Karpas-422 (cell line): Measurements from ENCODE around the gene ST6GAL1. TPM values are rescaled to one million over a fixed set of nuclear protein-coding genes. Genes with fewer than 3 reads are reported as not detected.

ENCODE experiments used
- DNase-seq: peaks from one replicate; pipeline ENCODE4 v3.0.0-alpha.2; 2015
- H2AFZ ChIP-seq: fragments of 200-600 bp; sonication (generic); 2 replicates; pipeline ENCODE4 v1.6.1; 2014; ENCODE audit warnings: antibody characterized with exemption, low read length, mixed read lengths
- H3K27ac ChIP-seq: fragments of 200-600 bp; sonication (generic); 2 replicates; pipeline ENCODE4 v1.5.1; 2014; ENCODE audit warnings: mild to moderate bottlenecking, low read length, moderate library complexity
- H3K27me3 ChIP-seq: fragments of 200-600 bp; sonication (generic); 2 replicates; pipeline ENCODE4 v1.6.1; 2014; ENCODE audit warnings: low read length, mixed read lengths
- H3K36me3 ChIP-seq: fragments of 200-600 bp; sonication (generic); 2 replicates; pipeline ENCODE4 v1.6.1; 2014; ENCODE audit warnings: low read length, mixed read lengths; ENCODE audit not compliant: insufficient read depth
- H3K4me1 ChIP-seq: fragments of 200-600 bp; sonication (generic); 2 replicates; pipeline ENCODE4 v1.6.1; 2014; ENCODE audit warnings: mild to moderate bottlenecking, low read length, mixed read lengths
- H3K4me2 ChIP-seq: fragments of 200-600 bp; sonication (generic); 2 replicates; pipeline ENCODE4 v1.6.1; 2014; ENCODE audit warnings: low read length, low read depth, mild to moderate bottlenecking; ENCODE audit not compliant: poor library complexity, severe bottlenecking
- H3K4me3 ChIP-seq: fragments of 200-600 bp; sonication (generic); 2 replicates; pipeline ENCODE4 v1.5.1; 2014; ENCODE audit warnings: mild to moderate bottlenecking, antibody characterized with exemption, low read length, mixed read lengths
- H3K79me2 ChIP-seq: fragments of 200-600 bp; sonication (generic); 2 replicates; pipeline ENCODE4 v1.6.1; 2014; ENCODE audit warnings: mild to moderate bottlenecking, low read length, mixed read lengths
- H3K9ac ChIP-seq: fragments of 200-600 bp; sonication (generic); 2 replicates; pipeline ENCODE4 v1.6.0; 2014; ENCODE audit warnings: low read length
- H3K9me2 ChIP-seq: fragments of 200-600 bp; sonication (generic), shearing (Covaris generic); replicated peaks from 2 replicates; pipeline ENCODE4 v1.6.0; 2014; ENCODE audit warnings: mild to moderate bottlenecking, low read length, moderate library complexity; ENCODE audit not compliant: insufficient read depth
- H3K9me3 ChIP-seq: fragments of 300-700, 200-600 bp; sonication (generic); 2 replicates; pipeline ENCODE4 v1.6.1; 2014; ENCODE audit warnings: low read length, mixed read lengths
- H4K20me1 ChIP-seq: fragments of 200-600 bp; sonication (generic); 2 replicates; pipeline ENCODE4 v1.6.1; 2014; ENCODE audit warnings: mild to moderate bottlenecking, antibody characterized with exemption, low read length, low read depth; ENCODE audit not compliant: insufficient read depth
- total RNA-seq: library from RNA; depleted of rRNA; stranded (reverse); fragments of >200 nt; shearing (Covaris generic); gene quantifications from 2 replicates; pipeline ENCODE4 v1.2.3, GENCODE V29; 2014; ENCODE audit warnings: low replicate concordance

The ST6GAL1 gene
- total RNA-seq, 1 experiment from 2014 or later = 416 TPM

DNA sequence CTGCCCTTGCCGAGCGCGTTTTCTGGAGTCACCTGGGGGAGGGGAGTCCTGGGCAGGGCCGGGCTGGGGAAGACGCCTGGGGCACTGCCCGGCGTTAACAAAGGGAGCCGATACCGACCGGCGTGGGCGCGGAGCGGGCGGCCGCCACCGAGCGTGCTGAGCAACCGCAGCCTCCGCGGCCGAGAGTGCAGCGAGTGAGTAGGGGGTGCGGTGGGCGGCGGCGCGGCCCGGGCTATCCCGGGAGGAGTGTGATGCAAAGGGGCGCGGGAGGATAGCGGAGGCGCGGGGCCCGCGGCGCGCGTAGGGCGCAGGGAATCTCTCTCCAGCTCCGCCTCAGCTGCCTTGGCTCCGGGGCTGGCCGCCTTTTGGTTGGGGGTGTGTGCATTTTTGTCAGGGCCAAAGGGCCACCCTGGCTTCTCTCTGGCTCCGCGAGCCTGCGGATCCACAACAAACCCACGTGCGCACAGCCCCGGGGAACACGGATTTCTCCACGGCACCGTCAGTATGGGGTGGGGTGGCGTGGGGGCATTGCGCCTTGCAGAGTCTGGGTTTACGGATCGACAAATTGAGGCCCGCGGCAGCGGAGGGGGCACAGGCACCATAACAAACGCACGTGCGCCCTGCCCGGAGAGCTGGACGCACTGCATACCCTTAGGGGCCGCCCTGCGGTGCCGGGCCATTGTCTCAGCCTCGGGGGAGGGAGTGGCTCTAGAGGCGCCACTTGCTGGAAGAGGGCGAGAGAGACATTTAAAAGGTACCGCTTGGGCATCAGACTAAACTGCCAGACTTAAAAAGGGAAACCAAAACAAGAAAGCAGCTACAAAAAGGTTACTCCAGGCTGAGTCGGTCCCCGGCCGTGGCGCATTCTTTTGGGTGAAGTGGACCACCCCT lies 560 bp downstream of the ST6GAL1 start:
- H4K20me1 ChIP-seq = peaks cover 32% of the 10 kb centered on the region
- peaks cover 38% of the 10 kb centered on the region for H3K4me1 ChIP-seq
- H3K4me3 ChIP-seq = peak overlapping the region; percentile 76
- peak overlapping the region; percentile 79; the same call in 1 of the 2 replicates for H2AFZ ChIP-seq
- H3K4me2 ChIP-seq = peak overlapping the region; percentile 83
- H3K9me2 ChIP-seq = no peaks in the 10 kb centered on the region
- DNase-seq = peak; percentile 91
- peak overlapping the region; percentile 81 for H3K27ac ChIP-seq
- peaks cover 22% of the 10 kb centered on the region for H3K36me3 ChIP-seq
- peaks cover 53% of the 10 kb centered on the region for H3K79me2 ChIP-seq
- H3K9ac ChIP-seq = peak overlapping the region; percentile 95
- no peaks in the 10 kb centered on the region for H3K9me3 ChIP-seq
- no peaks in the 10 kb centered on the region for H3K27me3 ChIP-seq

GRCh38 chr3:186931532-186932280 lies 1.4 kb downstream of the ST6GAL1 start:
- peaks cover 38% of the 10 kb centered on the region for H3K4me1 ChIP-seq
- DNase-seq = peak; percentile 85
- H3K36me3 ChIP-seq = peaks cover 25% of the 10 kb centered on the region
- peak overlapping the region; percentile 76 for H3K4me3 ChIP-seq
- H3K79me2 ChIP-seq = peaks cover 62% of the 10 kb centered on the region
- H3K9me2 ChIP-seq = no peaks in the 10 kb centered on the region
- peak overlapping the region; percentile 95 for H3K9ac ChIP-seq
- H4K20me1 ChIP-seq = peaks cover 34% of the 10 kb centered on the region
- no peaks in the 10 kb centered on the region for H3K27me3 ChIP-seq
- H2AFZ ChIP-seq = no peak overlapping the region
- peak overlapping the region; percentile 83 for H3K4me2 ChIP-seq
- H3K27ac ChIP-seq = peak overlapping the region; percentile 81
- no peaks in the 10 kb centered on the region for H3K9me3 ChIP-seq

GRCh38 chr3:186932281-186933181 lies 2.2 kb downstream of the ST6GAL1 start:
- H3K4me1 ChIP-seq = peaks cover 44% of the 10 kb centered on the region
- no peaks in the 10 kb centered on the region for H3K9me2 ChIP-seq
- H3K27ac ChIP-seq = peak overlapping the region; percentile 81
- H2AFZ ChIP-seq = no peak overlapping the region
- peak overlapping the region; percentile 76 for H3K4me3 ChIP-seq
- peaks cover 34% of the 10 kb centered on the region for H4K20me1 ChIP-seq
- H3K27me3 ChIP-seq = no peaks in the 10 kb centered on the region
- no peaks in the 10 kb centered on the region for H3K9me3 ChIP-seq
- peak; percentile 59 for DNase-seq
- H3K4me2 ChIP-seq = peak overlapping the region; percentile 83
- H3K79me2 ChIP-seq = peaks cover 70% of the 10 kb centered on the region
- H3K36me3 ChIP-seq = peaks cover 30% of the 10 kb centered on the region
- H3K9ac ChIP-seq = peak overlapping the region; percentile 95

GRCh38 chr3:186933816-186934215 lies 3.5 kb downstream of the ST6GAL1 start:
- Histone ChIP-seq H3K4me2 (peak overlapping the region; percentile 83), H3K36me3 (peaks cover 37% of the 10 kb centered on the region)

DNA sequence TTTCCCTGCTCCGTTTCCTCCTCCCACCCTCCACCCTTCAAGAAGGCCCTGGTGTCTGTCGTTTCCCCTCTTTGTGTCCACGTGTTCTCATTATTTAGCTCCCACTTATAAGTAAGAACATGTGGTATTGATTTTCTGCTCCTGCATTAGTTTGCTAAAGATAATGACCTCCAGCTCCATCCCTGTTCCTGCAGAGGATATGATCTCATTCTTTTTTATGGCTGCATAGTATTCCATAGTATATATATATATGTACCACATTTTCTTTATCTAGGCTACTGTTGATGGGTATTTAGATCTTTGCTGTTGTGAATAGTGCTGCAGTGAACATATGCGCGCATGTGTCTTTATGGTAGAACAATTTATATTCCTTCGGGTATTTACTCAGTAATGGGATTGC lies 4.8 kb downstream of the ST6GAL1 start:
- Histone ChIP-seq H3K9ac (no peak overlapping the region), H2AFZ (no peak overlapping the region), H3K4me3 (no peak overlapping the region), H3K9me3 (no peaks in the 10 kb centered on the region), H3K4me2 (no peak overlapping the region), H3K27me3 (no peaks in the 10 kb centered on the region), H3K36me3 (peaks cover 37% of the 10 kb centered on the region), H3K4me1 (peaks cover 59% of the 10 kb centered on the region), H4K20me1 (peaks cover 39% of the 10 kb centered on the region), H3K9me2 (no peaks in the 10 kb centered on the region), H3K27ac (no peak overlapping the region), H3K79me2 (peaks cover 96% of the 10 kb centered on the region)
- DNase-seq = no peak

More at GRCh38 chr3:186933816-186934215, 3.5 kb downstream of the ST6GAL1 start:
- Histone ChIP-seq H3K79me2 (peaks cover 83% of the 10 kb centered on the region), H3K4me1 (peaks cover 53% of the 10 kb centered on the region), H3K9me2 (no peaks in the 10 kb centered on the region), H3K27ac (peak overlapping the region; percentile 81), H3K27me3 (no peaks in the 10 kb centered on the region), H3K4me3 (peak overlapping the region; percentile 76; the same call in 1 of the 2 replicates), H3K9ac (peak overlapping the region; percentile 95; the same call in 1 of the 2 replicates), H2AFZ (no peak overlapping the region), H4K20me1 (peaks cover 34% of the 10 kb centered on the region), H3K9me3 (no peaks in the 10 kb centered on the region)
- peak; percentile 78 for DNase-seq

DNA sequence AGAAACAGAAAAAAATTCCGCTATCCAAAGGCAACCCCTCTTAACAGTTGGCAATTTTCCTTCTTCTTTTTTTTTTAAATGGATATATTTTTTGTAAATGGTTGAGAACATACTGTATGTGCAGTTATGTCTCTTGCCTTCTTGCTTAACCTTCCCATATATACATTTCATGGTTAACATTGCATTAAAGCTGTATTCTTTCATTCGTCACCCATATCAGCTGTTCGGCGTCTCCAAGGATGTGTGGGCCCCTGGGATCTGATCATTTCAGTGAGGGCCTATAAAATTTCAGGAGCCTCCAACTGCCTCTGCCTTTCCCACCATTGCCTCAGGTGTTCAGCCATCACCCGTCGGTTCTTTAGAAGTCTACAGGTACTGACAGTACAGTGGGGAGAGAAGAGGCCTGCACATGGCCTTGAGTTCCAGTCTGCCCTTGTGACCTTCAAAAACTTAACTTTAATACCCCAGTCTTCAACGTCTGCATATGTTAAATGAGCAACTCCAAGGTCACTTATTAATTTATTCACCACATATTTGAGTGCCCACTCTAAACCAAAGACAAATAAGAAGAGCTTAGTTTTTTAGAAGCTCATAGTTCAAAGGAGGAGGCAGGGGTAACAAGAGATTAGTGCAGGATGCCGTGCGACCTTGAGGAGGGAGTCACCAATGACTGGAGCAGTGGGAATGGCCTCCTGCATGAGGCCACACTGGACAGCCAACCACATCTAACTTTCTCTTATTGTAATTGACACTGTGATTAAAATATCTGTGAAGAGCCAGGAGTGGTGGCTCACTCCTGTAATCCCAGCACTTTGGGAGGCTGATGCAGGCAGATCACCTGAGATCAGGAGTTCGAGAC lies 6.9 kb downstream of the ST6GAL1 start:
- Histone ChIP-seq H3K9ac (no peak overlapping the region), H3K27me3 (no peaks in the 10 kb centered on the region), H3K4me1 (peaks cover 67% of the 10 kb centered on the region), H3K36me3 (peaks cover 46% of the 10 kb centered on the region), H3K9me3 (no peaks in the 10 kb centered on the region), H3K9me2 (no peaks in the 10 kb centered on the region), H3K4me2 (no peak overlapping the region), H3K27ac (peak overlapping the region; percentile 13; the same call in 1 of the 2 replicates), H3K4me3 (no peak overlapping the region), H3K79me2 (peaks cover 98% of the 10 kb centered on the region), H2AFZ (no peak overlapping the region), H4K20me1 (peaks cover 42% of the 10 kb centered on the region)
- DNase-seq = no peak

GRCh38 chr3:186938716-186939115 lies 8.4 kb downstream of the ST6GAL1 start:
- H3K36me3 ChIP-seq = peaks cover 44% of the 10 kb centered on the region
- peaks cover 43% of the 10 kb centered on the region for H4K20me1 ChIP-seq

More at GRCh38 chr3:186938716-186939115, 8.4 kb downstream of the ST6GAL1 start:
- Histone ChIP-seq H3K9me2 (no peaks in the 10 kb centered on the region), H3K4me3 (no peak overlapping the region), H3K9me3 (no peaks in the 10 kb centered on the region), H3K27ac (no peak overlapping the region), H3K79me2 (peaks cover 96% of the 10 kb centered on the region), H3K9ac (no peak overlapping the region), H3K4me2 (no peak overlapping the region), H3K4me1 (peaks cover 57% of the 10 kb centered on the region), H3K27me3 (no peaks in the 10 kb centered on the region), H2AFZ (no peak overlapping the region)
- no peak for DNase-seq
